ENCODE results near the gene PLGRKT. TPM values are rescaled to one million over a fixed set of nuclear protein-coding genes. Genes with fewer than 3 reads are reported as not detected.
"Not testable (repeated sequence)": the region's sequence is repeated elsewhere in the genome, so short reads cannot be mapped to it uniquely, and the experiment has no call there.

The PLGRKT gene
- total RNA-seq, 2 donors from 2014 or later: 6.0 to 8.8 TPM

GRCh38 chr9:5470816-5471215 lies 33.1 kb upstream of the PLGRKT start:
- ATAC-seq (ENCODE audit: insufficient number of reproducible peaks, low FRiP score, low read depth): no peak
- TF ChIP-seq CTCF (IDR thresholded peaks at IDR 0.05): no peak
- Histone ChIP-seq H3K27ac (no peak overlapping the region), H3K4me3 (no peak overlapping the region), H3K9me3 (no peaks in the 10 kb centered on the region), H3K36me3 (no peaks in the 10 kb centered on the region), H3K4me1 (ENCODE audit: control insufficient read depth in 1 of 2, low read depth in 2 of 2) (peaks cover 0 to 7% of the 10 kb centered on the region in 2 donors), H3K27me3 (replicated peaks; ENCODE audit: insufficient read depth) (no peaks in the 10 kb centered on the region)
- no peak for DNase-seq (ENCODE audit: low spot score)

- no peak overlapping the region for H3K27ac ChIP-seq
- no peak for TF ChIP-seq CTCF (IDR thresholded peaks at IDR 0.05)
- no peaks in the 10 kb centered on the region for H3K27me3 ChIP-seq (replicated peaks; ENCODE audit: insufficient read depth)
- H3K4me1 ChIP-seq (ENCODE audit: control insufficient read depth in 1 of 2, low read depth in 2 of 2): peaks cover 0 to 7% of the 10 kb centered on the region in 2 donors
- no peaks in the 10 kb centered on the region for H3K9me3 ChIP-seq
- no peaks in the 10 kb centered on the region for H3K36me3 ChIP-seq
- no peak for ATAC-seq (ENCODE audit: insufficient number of reproducible peaks, low FRiP score, low read depth)
- H3K4me3 ChIP-seq: no peak overlapping the region
- DNase-seq (ENCODE audit: low spot score): no peak
Measured at GRCh38 chr9:5470122-5470521, 32.4 kb upstream of the PLGRKT start.

- no peak for TF ChIP-seq CTCF (IDR thresholded peaks at IDR 0.05)
- Histone ChIP-seq H3K27ac (no peak overlapping the region), H3K9me3 (no peaks in the 10 kb centered on the region), H3K4me1 (ENCODE audit: control insufficient read depth in 1 of 2, low read depth in 2 of 2) (peaks cover 0 to 7% of the 10 kb centered on the region in 2 donors), H3K27me3 (replicated peaks; ENCODE audit: insufficient read depth) (no peaks in the 10 kb centered on the region), H3K36me3 (peaks cover 4% of the 10 kb centered on the region), H3K4me3 (no peak overlapping the region)
- no peak for DNase-seq (ENCODE audit: low spot score)
- no peak for ATAC-seq (ENCODE audit: insufficient number of reproducible peaks, low FRiP score, low read depth)
Measured at GRCh38 chr9:5468850-5469249, 31.1 kb upstream of the PLGRKT start.

GRCh38 chr9:5466766-5467165 lies 29.0 kb upstream of the PLGRKT start:
- H3K36me3 ChIP-seq: peaks cover 4% of the 10 kb centered on the region
- no peak for ATAC-seq (ENCODE audit: insufficient number of reproducible peaks, low FRiP score, low read depth)

GRCh38 chr9:5466005-5466404 lies 28.3 kb upstream of the PLGRKT start:
- Histone ChIP-seq H3K4me1 (ENCODE audit: control insufficient read depth in 1 of 2, low read depth in 2 of 2) (peaks cover 0 to 7% of the 10 kb centered on the region in 2 donors), H3K9me3 (no peaks in the 10 kb centered on the region), H3K27ac (no peak overlapping the region), H3K4me3 (no peak overlapping the region), H3K27me3 (replicated peaks; ENCODE audit: insufficient read depth) (no peaks in the 10 kb centered on the region), H3K36me3 (peaks cover 4% of the 10 kb centered on the region)
- no peak for TF ChIP-seq CTCF (IDR thresholded peaks at IDR 0.05)
- ATAC-seq (ENCODE audit: insufficient number of reproducible peaks, low FRiP score, low read depth): no peak
- DNase-seq (ENCODE audit: low spot score): no peak

More at GRCh38 chr9:5466766-5467165, 29.0 kb upstream of the PLGRKT start:
- Histone ChIP-seq H3K4me3 (no peak overlapping the region), H3K27ac (no peak overlapping the region), H3K27me3 (replicated peaks; ENCODE audit: insufficient read depth) (no peaks in the 10 kb centered on the region), H3K4me1 (ENCODE audit: control insufficient read depth in 1 of 2, low read depth in 2 of 2) (peaks cover 0 to 7% of the 10 kb centered on the region in 2 donors), H3K9me3 (no peaks in the 10 kb centered on the region)
- TF ChIP-seq CTCF (IDR thresholded peaks at IDR 0.05): no peak
- DNase-seq (ENCODE audit: low spot score): no peak

- not testable (repeated sequence) for H3K27me3 ChIP-seq (replicated peaks; ENCODE audit: insufficient read depth); ATAC-seq (ENCODE audit: insufficient number of reproducible peaks, low FRiP score, low read depth); DNase-seq (ENCODE audit: low spot score); H3K27ac ChIP-seq; H3K4me1 ChIP-seq (ENCODE audit: control insufficient read depth in 1 of 2, low read depth in 2 of 2); H3K36me3 ChIP-seq; H3K9me3 ChIP-seq; H3K4me3 ChIP-seq
Measured at GRCh38 chr9:5464831-5465330, 27.2 kb upstream of the PLGRKT start.
